Loucy (cell line): ENCODE measurements around the gene SLC45A3.

Source experiments
- H2AFZ ChIP-seq: fragments of 200-600 bp; sonication (generic); 2 replicates; pipeline ENCODE4 v1.6.0; 2016; ENCODE audit warnings: antibody characterized with exemption, mild to moderate bottlenecking, low read length, moderate library complexity
- H3F3A ChIP-seq: fragments of 200-600 bp; 2 replicates; pipeline ENCODE4 v1.6.0; 2016; ENCODE audit warnings: antibody characterized with exemption, low read depth, mild to moderate bottlenecking
- H3K27me3 ChIP-seq: fragments of 200-600 bp; sonication (generic); 2 replicates; pipeline ENCODE4 v1.6.1; 2014; ENCODE audit warnings: low read length, mild to moderate bottlenecking; ENCODE audit not compliant: insufficient read depth, poor library complexity, severe bottlenecking
- H3K36me3 ChIP-seq: fragments of 200-600 bp; sonication (generic); 2 replicates; pipeline ENCODE4 v1.6.1; 2016; ENCODE audit warnings: low read length; ENCODE audit not compliant: insufficient read depth
- H3K4me1 ChIP-seq: fragments of 200-600 bp; sonication (generic); 2 replicates; pipeline ENCODE4 v1.5.1; 2014; ENCODE audit warnings: low read length, mild to moderate bottlenecking; ENCODE audit not compliant: insufficient read depth, poor library complexity, severe bottlenecking
- H3K4me2 ChIP-seq: fragments of 200-600 bp; sonication (generic); 2 replicates; pipeline ENCODE4 v1.6.0; 2014; ENCODE audit warnings: antibody characterized with exemption, low read length, low read depth, mild to moderate bottlenecking; ENCODE audit not compliant: poor library complexity, severe bottlenecking
- H3K4me3 ChIP-seq: fragments of 200-600 bp; sonication (generic); 2 replicates; pipeline ENCODE4 v1.5.1; 2014; ENCODE audit warnings: low read length, mild to moderate bottlenecking, mixed read lengths; ENCODE audit not compliant: poor library complexity, severe bottlenecking
- H3K79me2 ChIP-seq: fragments of 200-600 bp; sonication (generic); 2 replicates; pipeline ENCODE4 v1.6.1; 2014; ENCODE audit warnings: low read length; ENCODE audit not compliant: insufficient read depth
- H3K9ac ChIP-seq: fragments of 200-600 bp; sonication (generic); 2 replicates; pipeline ENCODE4 v1.6.0; 2014; ENCODE audit warnings: mild to moderate bottlenecking, low read depth, low read length, moderate library complexity; ENCODE audit not compliant: poor library complexity, severe bottlenecking
- H3K9me2 ChIP-seq: fragments of 200-600 bp; sonication (generic); replicated peaks from 2 replicates; pipeline ENCODE4 v1.6.1; 2016; ENCODE audit warnings: low read depth, low read length, mixed read lengths
- H3K9me3 ChIP-seq: fragments of 200-600 bp; sonication (generic); 2 replicates; pipeline ENCODE4 v1.6.1; 2014; ENCODE audit warnings: mild to moderate bottlenecking, antibody characterized with exemption, low read length, low read depth; ENCODE audit not compliant: insufficient read depth
- H4K20me1 ChIP-seq: fragments of 200-600 bp; sonication (generic); 2 replicates; pipeline ENCODE4 v1.6.0; 2014; ENCODE audit warnings: antibody characterized with exemption, low read length, mild to moderate bottlenecking; ENCODE audit not compliant: insufficient read depth, poor library complexity, severe bottlenecking
- EZH2phosphoT487 ChIP-seq: fragments of 200-600 bp; IDR thresholded peaks from 2 replicates; pipeline ENCODE4 v1.6.1; 2018; ENCODE audit warnings: antibody characterized with exemption, mild to moderate bottlenecking, moderate library complexity, borderline replicate concordance
- TF ChIP-seq, protein P1 (sequence below): fragments of 200-600 bp; sonication (generic); conservative IDR thresholded peaks from 2 replicates; pipeline ENCODE4 v1.5.1; 2014; ENCODE audit warnings: mild to moderate bottlenecking, antibody characterized with exemption, low read length

Gene SLC45A3

DNA sequence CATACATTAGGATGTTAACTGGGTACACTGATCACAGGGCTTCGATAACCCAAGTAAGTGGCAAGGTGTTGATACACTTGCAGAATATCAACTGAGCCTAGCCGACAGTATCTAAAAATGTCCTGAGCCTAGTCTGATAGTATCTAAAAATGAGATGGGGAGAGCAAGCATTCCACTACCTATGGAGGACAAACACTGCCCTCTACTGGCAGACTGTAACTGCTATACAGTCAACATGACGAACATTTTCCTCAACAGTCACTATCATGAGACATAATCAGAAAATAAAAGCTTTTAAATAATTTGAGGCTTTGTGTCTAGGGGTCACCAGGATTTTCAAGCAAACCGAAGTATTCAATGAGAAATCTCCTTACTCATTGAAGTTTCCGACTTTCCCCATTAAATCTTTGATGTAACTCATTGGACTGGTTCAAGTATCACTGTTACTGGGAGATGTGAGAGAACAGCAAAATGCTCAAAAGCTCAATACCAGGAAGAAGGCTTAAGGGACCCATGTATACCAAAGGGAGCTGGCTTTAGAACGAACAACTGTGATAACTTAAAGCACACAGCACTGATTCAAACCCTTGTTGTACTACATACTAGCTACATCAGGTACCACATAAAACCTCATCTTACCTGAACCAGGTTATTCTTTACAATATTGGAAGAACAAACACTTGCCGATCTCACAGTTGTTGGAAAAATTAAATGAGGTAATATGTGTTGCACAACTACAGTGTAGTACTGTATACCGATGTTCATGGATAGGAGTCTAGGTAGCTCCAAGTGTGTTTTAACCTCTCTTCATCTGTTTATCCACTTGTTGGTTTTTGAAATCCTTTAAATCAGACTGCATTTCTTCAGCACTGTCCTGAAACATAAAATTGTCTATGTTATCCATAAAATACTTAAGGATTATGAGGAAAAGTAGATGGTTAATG, 31.1 kb upstream of the SLC45A3 start:
- H3K9ac ChIP-seq: no peak overlapping the region
- TF ChIP-seq EZH2phosphoT487: no peak
- TF ChIP-seq, protein P1, sequence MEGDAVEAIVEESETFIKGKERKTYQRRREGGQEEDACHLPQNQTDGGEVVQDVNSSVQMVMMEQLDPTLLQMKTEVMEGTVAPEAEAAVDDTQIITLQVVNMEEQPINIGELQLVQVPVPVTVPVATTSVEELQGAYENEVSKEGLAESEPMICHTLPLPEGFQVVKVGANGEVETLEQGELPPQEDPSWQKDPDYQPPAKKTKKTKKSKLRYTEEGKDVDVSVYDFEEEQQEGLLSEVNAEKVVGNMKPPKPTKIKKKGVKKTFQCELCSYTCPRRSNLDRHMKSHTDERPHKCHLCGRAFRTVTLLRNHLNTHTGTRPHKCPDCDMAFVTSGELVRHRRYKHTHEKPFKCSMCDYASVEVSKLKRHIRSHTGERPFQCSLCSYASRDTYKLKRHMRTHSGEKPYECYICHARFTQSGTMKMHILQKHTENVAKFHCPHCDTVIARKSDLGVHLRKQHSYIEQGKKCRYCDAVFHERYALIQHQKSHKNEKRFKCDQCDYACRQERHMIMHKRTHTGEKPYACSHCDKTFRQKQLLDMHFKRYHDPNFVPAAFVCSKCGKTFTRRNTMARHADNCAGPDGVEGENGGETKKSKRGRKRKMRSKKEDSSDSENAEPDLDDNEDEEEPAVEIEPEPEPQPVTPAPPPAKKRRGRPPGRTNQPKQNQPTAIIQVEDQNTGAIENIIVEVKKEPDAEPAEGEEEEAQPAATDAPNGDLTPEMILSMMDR: peak; percentile 97
- no peak overlapping the region for H2AFZ ChIP-seq
- no peaks in the 10 kb centered on the region for H3K27me3 ChIP-seq
- H3K9me2 ChIP-seq: no peaks in the 10 kb centered on the region
- no peak overlapping the region for H3K4me2 ChIP-seq
- H3K79me2 ChIP-seq: no peaks in the 10 kb centered on the region
- no peak overlapping the region for H3K4me3 ChIP-seq
- no peaks in the 10 kb centered on the region for H4K20me1 ChIP-seq
- H3F3A ChIP-seq: peaks cover 8% of the 10 kb centered on the region; the same call in 1 of the 2 replicates
- H3K9me3 ChIP-seq: no peaks in the 10 kb centered on the region
- H3K4me1 ChIP-seq: peaks cover 11% of the 10 kb centered on the region
- H3K36me3 ChIP-seq: peaks cover 14% of the 10 kb centered on the region; the same call in 1 of the 2 replicates

DNA sequence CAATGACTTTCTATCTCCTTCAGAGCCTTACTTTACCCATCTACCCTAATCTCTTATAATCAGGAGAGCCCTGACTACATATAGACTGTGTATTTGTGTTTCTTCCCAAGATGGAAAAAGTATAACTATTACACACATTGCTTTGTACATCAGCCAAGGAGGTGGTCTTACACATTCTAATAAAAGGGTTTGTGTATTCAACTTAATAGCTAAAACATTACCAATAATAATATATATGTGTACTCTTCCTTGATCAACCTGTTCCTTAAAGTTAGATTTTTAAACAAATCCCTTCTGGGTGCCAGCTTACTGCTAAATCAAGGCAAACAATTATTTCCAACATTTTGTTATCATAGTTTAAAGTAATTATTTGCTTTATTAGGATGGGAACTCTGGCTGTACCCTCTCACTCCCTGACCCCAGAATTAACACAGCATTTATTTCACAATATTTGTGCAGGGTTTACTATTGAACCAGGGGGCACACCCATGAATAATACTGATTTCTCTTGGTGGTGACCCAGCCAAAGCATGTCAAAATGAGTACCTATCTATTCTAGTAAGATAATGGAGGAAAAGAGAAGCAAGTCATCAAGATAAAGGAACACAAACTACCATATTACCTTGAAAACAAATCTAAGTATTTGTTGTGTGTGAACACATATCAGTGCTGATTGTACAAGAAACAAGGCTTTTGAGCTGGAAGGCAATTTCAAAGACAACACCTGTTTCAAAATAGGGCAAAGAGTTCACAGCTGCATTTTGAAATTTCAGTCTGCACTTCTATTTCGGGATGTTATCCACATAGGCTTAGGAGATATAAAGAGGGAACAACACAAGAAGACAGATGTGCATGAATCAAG, 30.1 kb upstream of the SLC45A3 start:
- Histone ChIP-seq H3K4me2 (no peak overlapping the region), H3K4me3 (no peak overlapping the region), H3K9me2 (no peaks in the 10 kb centered on the region), H3K36me3 (peaks cover 5% of the 10 kb centered on the region; the same call in 1 of the 2 replicates), H3F3A (peaks cover 2% of the 10 kb centered on the region; the same call in 1 of the 2 replicates), H2AFZ (no peak overlapping the region), H3K9me3 (no peaks in the 10 kb centered on the region), H4K20me1 (no peaks in the 10 kb centered on the region), H3K4me1 (peaks cover 11% of the 10 kb centered on the region), H3K79me2 (no peaks in the 10 kb centered on the region), H3K27me3 (no peaks in the 10 kb centered on the region), H3K9ac (no peak overlapping the region)
- TF ChIP-seq EZH2phosphoT487: no peak
- TF ChIP-seq, protein P1: no peak

DNA sequence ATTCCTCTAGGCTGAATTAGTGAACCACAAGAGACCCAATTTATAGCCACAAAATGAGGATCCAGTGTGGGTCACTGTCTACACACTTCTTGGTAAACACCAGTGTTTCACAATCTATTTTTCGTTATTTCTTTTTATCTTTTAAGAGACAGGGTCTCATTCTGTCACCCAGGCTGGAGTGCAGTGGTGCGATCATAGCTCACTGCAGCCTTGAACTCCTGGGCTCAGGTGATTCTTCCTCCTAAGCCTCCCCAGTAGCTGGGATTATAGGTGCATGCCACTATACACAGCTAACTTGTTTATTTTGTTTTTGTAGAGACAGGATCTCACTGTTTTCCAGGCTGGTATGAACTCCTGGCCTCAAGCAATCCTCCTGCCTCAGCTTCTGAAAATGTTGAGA, 29.3 kb upstream of the SLC45A3 start:
- H3K36me3 ChIP-seq: no peaks in the 10 kb centered on the region
- H3K27me3 ChIP-seq: no peaks in the 10 kb centered on the region
- no peak overlapping the region for H2AFZ ChIP-seq
- no peaks in the 10 kb centered on the region for H3K79me2 ChIP-seq
- peaks cover 2% of the 10 kb centered on the region; the same call in 1 of the 2 replicates for H3F3A ChIP-seq
- no peaks in the 10 kb centered on the region for H4K20me1 ChIP-seq
- no peak overlapping the region for H3K4me3 ChIP-seq
- peaks cover 14% of the 10 kb centered on the region for H3K4me1 ChIP-seq
- H3K9me3 ChIP-seq: no peaks in the 10 kb centered on the region
- no peak overlapping the region for H3K4me2 ChIP-seq
- no peaks in the 10 kb centered on the region for H3K9me2 ChIP-seq
- no peak overlapping the region for H3K9ac ChIP-seq
- no peak for TF ChIP-seq EZH2phosphoT487
- TF ChIP-seq, protein P1: no peak
